GM21390 (cell line): ENCODE results near the gene ATP13A3.

ENCODE experiments used
- ATAC-seq: cut with Tn5 transposase; IDR thresholded peaks from one replicate; pipeline ENCODE4 v1.9.1; 2021; ENCODE audit not compliant: unreplicated experiment

The ATP13A3 gene

DNA sequence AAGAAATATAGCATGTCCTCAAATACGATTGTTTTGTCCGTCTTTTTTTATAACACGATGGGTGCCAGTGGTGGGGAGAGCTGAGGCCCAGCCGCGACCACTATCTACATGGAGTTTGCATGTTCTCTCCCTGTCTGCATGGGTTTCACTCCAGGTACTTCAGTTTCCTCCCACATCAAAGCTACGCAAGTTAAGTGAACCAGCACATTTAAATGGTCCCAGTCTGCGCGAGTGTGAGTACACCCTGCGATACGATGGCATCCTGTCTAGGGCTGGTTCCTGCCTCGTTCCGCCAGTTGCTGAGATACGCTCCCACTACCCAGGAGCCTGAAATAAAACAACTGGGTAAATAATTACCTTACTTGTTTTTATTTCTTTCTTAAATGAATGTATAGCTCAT, 40.6 kb downstream of the ATP13A3 start:
- no peak for ATAC-seq

- ATAC-seq = no peak
These were observed 42.9 kb downstream of the ATP13A3 start for GRCh38 chr3:194443901-194444300.

DNA sequence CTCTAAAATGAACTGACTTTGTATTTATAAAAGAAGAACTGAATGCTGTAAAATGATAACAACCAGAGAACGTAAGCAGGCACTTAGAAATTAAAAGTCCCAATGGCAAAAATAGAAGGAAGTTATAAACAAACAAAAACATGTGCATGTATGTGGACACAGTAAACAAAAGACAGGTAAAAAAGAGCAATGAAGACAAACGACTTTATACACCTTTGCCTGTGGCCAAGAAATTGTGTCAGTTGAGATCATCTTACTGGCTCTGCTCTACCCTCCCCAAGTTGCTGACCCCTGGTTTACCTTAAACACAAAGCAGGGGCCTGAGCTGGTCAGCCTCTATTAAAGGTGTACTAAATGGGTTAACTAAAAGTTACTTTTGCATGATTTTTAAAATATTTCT, 46.0 kb downstream of the ATP13A3 start:
- ATAC-seq = no peak

GRCh38 chr3:194439881-194440550, 46.8 kb downstream of the ATP13A3 start:
- no peak for ATAC-seq

- ATAC-seq = no peak
These were observed 52.3 kb downstream of the ATP13A3 start for GRCh38 chr3:194434503-194434902.

DNA sequence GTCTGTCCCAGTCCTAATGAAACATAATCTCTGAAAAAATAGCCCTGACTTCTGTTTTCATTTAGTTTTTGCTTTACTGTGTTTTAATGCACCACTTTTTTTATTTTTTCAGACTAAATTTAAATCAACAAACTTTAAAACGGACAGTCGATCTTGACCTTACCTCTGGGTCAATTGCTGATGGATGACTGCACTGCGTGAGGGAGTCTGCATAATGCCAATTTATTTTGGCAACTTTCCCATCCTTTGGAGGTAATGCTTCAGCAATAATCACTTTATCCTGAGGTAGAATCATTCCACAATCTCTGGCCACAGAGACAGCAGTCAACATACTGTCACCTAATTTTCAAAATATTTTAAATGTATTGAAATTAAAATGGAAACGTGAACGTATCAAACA, 55.2 kb downstream of the ATP13A3 start:
- ATAC-seq = no peak

DNA sequence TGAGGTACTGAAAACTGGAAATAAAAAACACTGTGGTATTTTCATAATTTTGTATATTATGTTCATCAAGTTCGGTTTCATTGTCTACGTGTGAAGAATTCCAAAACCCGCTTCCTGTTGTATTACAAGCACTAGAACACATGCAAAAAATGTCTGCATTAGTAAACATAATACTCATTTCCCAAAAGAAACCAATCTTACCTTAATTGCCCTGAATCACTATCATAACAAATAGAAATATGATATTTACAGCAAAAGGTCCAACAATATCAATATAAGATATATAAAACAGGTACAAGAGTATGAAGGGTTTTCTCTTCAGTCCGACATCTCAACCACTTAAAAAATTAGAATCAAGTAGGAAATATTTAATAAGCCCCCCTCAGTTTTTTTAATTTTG, 61.4 kb downstream of the ATP13A3 start:
- ATAC-seq = no peak

DNA sequence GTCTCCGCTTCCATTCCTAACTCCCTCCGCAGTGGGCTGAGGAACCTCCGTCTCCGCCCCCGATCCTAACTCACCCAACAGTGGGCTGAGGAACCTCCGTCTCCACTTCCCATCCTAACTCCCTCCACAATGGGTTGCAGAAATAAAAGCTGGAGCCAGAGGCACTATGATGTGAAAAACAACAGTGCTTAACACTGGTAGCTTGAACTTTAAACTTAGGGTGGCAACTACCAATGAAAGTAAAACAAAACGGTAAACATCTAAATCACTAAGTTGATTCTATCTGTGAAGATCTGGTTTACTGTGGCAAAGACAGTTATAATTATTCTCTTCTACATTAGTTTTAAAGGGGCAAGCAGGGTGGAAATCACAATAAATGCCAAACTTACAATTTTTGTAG, 61.8 kb downstream of the ATP13A3 start:
- ATAC-seq = no peak

DNA sequence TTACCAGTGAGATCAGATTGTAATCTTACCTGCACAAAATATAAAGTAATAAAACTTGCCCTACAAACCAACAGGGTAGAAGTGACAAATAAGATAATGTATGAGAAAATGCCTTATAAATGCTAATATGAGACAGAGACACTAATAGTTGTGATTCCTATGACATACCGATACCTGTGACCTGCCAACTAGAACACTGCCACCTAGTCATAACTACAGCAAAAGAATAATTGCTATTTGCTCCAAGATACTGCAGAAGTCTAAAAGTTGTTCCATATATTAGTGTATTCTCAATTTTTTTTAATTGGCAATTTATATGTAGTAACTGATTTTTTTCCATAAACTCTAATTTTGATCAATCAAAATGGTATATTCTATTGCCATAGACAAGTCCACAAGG, 62.4 kb downstream of the ATP13A3 start:
- no peak for ATAC-seq

GRCh38 chr3:194423317-194423716, 63.5 kb downstream of the ATP13A3 start:
- ATAC-seq = no peak

- no peak for ATAC-seq
These were observed 64.6 kb downstream of the ATP13A3 start for GRCh38 chr3:194422188-194422587.

DNA sequence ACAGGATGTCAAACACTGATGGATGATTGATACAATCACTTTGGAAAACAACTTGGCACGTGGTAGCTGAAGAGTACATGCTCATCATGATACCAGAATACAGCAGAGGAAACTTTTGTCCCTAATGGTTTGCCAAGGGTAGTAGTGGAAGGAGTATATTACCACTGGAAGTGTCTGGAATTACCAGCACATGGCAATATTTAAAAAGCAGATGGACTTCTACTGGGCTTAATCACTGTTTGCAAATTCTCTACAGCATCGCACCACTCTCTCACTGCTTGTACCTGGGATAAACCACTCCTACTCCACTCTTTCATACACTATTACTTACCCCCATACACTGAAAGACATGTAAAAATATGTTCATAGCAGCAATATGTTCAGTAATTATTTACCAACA, 68.1 kb downstream of the ATP13A3 start:
- ATAC-seq = no peak

- no peak for ATAC-seq
These were observed 79.4 kb downstream of the ATP13A3 start for GRCh38 chr3:194407423-194407822.

GRCh38 chr3:194405766-194406165, 81.0 kb downstream of the ATP13A3 start:
- ATAC-seq = no peak

DNA sequence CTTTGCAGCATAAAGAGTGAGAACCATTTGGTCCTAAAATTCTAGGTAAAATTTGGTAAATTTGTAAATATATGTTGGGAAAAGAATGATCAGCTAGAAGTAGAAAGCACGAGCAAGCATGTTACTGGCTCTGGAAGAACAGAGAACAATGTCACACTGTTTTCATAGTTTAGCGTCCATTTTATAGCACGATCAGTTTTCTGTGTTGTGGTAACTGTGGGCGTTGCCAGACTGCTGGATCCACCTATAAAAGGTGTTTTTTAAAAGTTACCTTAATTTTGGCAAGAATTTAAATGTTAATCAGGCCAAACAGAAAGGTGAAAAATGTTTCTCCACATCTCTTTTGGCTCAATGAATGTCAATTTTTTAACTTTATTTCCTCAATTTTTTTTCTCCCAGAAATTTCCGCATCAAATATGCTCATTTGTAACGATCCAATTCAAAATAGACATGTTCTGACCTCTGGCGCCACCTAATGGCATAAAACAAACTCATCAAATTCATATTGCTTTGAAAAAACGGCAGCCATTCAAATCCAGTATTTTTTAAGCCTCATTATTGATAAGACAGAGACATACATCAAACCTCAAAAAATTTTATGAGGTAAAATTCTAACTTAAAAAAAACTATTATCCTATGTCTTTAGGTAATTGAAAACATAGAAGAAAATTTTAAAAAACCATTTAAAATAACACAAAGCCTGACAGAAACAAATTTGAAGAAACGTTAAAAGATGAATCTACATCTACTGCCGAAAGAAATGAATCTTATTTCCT, 82.2 kb downstream of the ATP13A3 start:
- ATAC-seq = no peak

DNA sequence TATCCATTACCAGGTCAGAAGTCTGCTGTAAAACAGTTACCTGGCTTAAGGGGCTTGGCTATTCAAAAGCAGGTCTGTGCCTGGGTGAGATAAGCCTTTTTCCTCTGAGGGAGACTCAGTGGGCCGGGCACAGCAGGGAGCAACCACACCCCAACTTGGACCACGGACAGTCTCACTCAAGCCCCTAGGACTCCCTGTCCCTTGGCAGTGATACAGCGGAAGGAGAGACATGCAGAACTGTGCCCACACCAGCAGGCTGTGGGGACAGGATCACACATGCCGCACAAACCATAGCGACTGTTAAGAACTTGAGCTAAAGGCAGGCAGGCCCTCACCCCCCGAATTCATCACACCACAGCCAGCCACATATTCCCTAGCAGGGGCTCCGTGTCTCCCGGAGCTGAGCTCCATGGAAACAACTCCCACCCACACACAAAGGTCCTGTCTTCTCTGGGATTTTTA, 84.9 kb downstream of the ATP13A3 start:
- ATAC-seq = no peak

- ATAC-seq = no peak
These were observed 85.5 kb downstream of the ATP13A3 start for GRCh38 chr3:194401346-194401745.

DNA sequence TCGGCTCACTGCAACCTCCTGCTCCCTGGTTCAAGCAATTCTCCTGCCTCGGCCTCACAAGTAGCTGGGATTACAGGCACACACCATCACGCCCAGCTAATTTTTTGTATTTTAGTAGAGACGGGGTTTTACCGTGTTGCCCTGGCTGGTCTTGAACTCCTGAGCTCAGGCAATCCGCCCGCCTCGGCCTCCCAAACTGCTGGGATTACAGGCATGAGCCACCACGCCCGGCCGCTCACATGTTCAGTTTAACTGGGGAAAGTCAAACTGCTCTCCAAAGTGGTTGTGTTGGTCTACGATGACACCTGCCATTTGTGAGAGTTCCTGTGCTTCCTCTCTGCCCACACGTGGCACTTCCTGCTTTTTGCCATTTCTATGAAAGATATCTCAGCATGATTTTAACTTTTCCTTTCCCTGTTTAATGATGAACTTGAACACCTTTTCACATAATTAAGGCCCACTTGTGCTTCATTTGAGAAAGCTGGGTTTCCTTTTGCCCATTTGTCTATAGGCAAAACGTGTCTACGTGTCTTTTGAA, 86.9 kb downstream of the ATP13A3 start:
- ATAC-seq = no peak

- no peak for ATAC-seq
These were observed 87.6 kb downstream of the ATP13A3 start, which contains the start of gene GP5 for GRCh38 chr3:194399166-194399565. Gene GP5 (minus strand): TSS chr3:194399266. CDS start chr3:194398282, 984 bp downstream.

GRCh38 chr3:194397757-194398312, 89.0 kb downstream of the ATP13A3 start:
- ATAC-seq = no peak

GRCh38 chr3:194396859-194397756, 89.7 kb downstream of the ATP13A3 start:
- no peak for ATAC-seq
